ENCODE data around the gene NECAB2. TPM values are rescaled to one million over a fixed set of nuclear protein-coding genes. Genes with fewer than 3 reads are reported as not detected.
A peak's percentile ranks its signal among the peaks of the same experiment; 100 is the strongest.

NECAB2 gene
- total RNA-seq, 6 experiments from 2014 or later = 0.40 TPM; not detected in 5

GRCh38 chr16:84040823-84041820, 73.1 kb downstream of the NECAB2 start:
- Mint-ChIP-seq H3K4me1 (ENCODE audit: low read depth) (peaks cover 5% of the 10 kb centered on the region; the same call in 1 of the 2 replicates), H3K27me3 (ENCODE audit: insufficient read depth) (peaks cover 57% of the 10 kb centered on the region), H3K4me3 (no peak overlapping the region), H3K9me3 (no peaks in the 10 kb centered on the region; the same call in 1 of the 2 replicates), H3K27ac (no peak overlapping the region), H3K36me3 (ENCODE audit: low read depth) (peaks cover 4% of the 10 kb centered on the region; the same call in 1 of the 2 replicates)
- no peak for TF ChIP-seq CTCF (IDR thresholded peaks at IDR 0.05)
- peak; percentile 43 for DNase-seq

GRCh38 chr16:84041881-84042280, 73.8 kb downstream of the NECAB2 start:
- no peak for TF ChIP-seq CTCF (IDR thresholded peaks at IDR 0.05)
- Mint-ChIP-seq H3K27me3 (ENCODE audit: insufficient read depth) (peaks cover 57% of the 10 kb centered on the region), H3K36me3 (ENCODE audit: low read depth) (no peaks in the 10 kb centered on the region), H3K27ac (no peak overlapping the region), H3K9me3 (no peaks in the 10 kb centered on the region), H3K4me1 (ENCODE audit: low read depth) (peaks cover 5% of the 10 kb centered on the region; the same call in 1 of the 2 replicates), H3K4me3 (no peak overlapping the region)
- no peak for DNase-seq

- H3K9me3 Mint-ChIP-seq = no peaks in the 10 kb centered on the region
- peaks cover 54% of the 10 kb centered on the region for H3K27me3 Mint-ChIP-seq (ENCODE audit: insufficient read depth)
- no peak within 1 kb of the TSS for H3K4me3 Mint-ChIP-seq
- no peak for DNase-seq
- H3K27ac Mint-ChIP-seq = no peak within 1 kb of the TSS
- TF ChIP-seq CTCF (IDR thresholded peaks at IDR 0.05) = no peak
- peaks cover 5% of the 10 kb centered on the region; the same call in 1 of the 2 replicates for H3K4me1 Mint-ChIP-seq (ENCODE audit: low read depth)
- H3K36me3 Mint-ChIP-seq (ENCODE audit: low read depth) = no peaks in the 10 kb centered on the region
These were observed 74.3 kb downstream of the NECAB2 start, which contains the start of gene SLC38A8 for GRCh38 chr16:84042308-84042878. Gene SLC38A8, minus strand, starts transcription at chr16:84042795. Its CDS starts 638 bp downstream, at chr16:84042157.

GRCh38 chr16:84042879-84043485, 74.9 kb downstream of the NECAB2 start:
- Mint-ChIP-seq H3K27me3 (ENCODE audit: insufficient read depth) (peaks cover 51% of the 10 kb centered on the region), H3K9me3 (no peaks in the 10 kb centered on the region), H3K4me1 (ENCODE audit: low read depth) (peaks cover 5% of the 10 kb centered on the region; the same call in 1 of the 2 replicates), H3K36me3 (ENCODE audit: low read depth) (no peaks in the 10 kb centered on the region), H3K4me3 (no peak overlapping the region), H3K27ac (no peak overlapping the region)
- no peak for DNase-seq
- no peak for TF ChIP-seq CTCF (IDR thresholded peaks at IDR 0.05)

GRCh38 chr16:84043486-84044117, 75.6 kb downstream of the NECAB2 start:
- Mint-ChIP-seq H3K4me3 (no peak overlapping the region), H3K27ac (no peak overlapping the region), H3K36me3 (ENCODE audit: low read depth) (no peaks in the 10 kb centered on the region), H3K27me3 (ENCODE audit: insufficient read depth) (peaks cover 44% of the 10 kb centered on the region), H3K4me1 (ENCODE audit: low read depth) (peaks cover 5% of the 10 kb centered on the region; the same call in 1 of the 2 replicates), H3K9me3 (no peaks in the 10 kb centered on the region)
- no peak for TF ChIP-seq CTCF (IDR thresholded peaks at IDR 0.05)
- DNase-seq = no peak

Measured in HFFc6 (cell line).